Neural cell (in vitro differentiated cells): ENCODE data around the gene COG5.

ENCODE experiments used
- MXI1 ChIP-seq: fragments of 450-650 bp; conservative IDR thresholded peaks from 2 replicates; pipeline ENCODE4 v1.6.1; 2014; ENCODE audit warnings: antibody characterized with exemption, mild to moderate bottlenecking; ENCODE audit not compliant: poor library complexity, severe bottlenecking
- POLR2AphosphoS5 ChIP-seq: IDR thresholded peaks from 2 replicates; pipeline ENCODE4 v1.6.1; 2012
- TF ChIP-seq, protein P1 (sequence below): fragments of 450-650 bp; IDR thresholded peaks from 2 replicates; pipeline ENCODE4 v1.5.1; 2014; ENCODE audit warnings: antibody characterized with exemption, mild to moderate bottlenecking, moderate library complexity; ENCODE audit not compliant: poor library complexity, severe bottlenecking

DNA sequence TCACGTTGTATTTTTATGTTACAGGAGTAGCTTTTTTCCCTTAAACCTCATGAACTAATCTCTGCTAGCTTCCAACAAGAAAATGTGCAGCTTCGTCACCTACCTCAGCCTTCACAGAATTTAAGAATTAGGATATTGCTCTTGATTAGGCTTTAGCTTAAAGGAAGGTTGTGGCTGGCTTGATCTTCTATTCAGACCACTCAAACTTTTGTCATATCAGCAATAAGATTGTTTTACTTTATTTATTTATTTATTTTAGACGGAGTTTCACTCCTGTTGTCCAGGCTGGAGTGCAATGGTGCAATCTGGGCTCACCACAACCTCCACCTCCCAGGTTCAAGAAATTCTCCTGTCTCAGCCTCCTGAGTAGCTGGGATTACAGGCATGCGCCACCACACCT, 219.4 kb downstream of the COG5 start:
- TF ChIP-seq, protein P1, sequence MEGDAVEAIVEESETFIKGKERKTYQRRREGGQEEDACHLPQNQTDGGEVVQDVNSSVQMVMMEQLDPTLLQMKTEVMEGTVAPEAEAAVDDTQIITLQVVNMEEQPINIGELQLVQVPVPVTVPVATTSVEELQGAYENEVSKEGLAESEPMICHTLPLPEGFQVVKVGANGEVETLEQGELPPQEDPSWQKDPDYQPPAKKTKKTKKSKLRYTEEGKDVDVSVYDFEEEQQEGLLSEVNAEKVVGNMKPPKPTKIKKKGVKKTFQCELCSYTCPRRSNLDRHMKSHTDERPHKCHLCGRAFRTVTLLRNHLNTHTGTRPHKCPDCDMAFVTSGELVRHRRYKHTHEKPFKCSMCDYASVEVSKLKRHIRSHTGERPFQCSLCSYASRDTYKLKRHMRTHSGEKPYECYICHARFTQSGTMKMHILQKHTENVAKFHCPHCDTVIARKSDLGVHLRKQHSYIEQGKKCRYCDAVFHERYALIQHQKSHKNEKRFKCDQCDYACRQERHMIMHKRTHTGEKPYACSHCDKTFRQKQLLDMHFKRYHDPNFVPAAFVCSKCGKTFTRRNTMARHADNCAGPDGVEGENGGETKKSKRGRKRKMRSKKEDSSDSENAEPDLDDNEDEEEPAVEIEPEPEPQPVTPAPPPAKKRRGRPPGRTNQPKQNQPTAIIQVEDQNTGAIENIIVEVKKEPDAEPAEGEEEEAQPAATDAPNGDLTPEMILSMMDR, result no peak
- TF ChIP-seq POLR2AphosphoS5 (no peak), MXI1 (no peak)
